GM19463 (cell line): ENCODE data around the gene CHURC1.

ENCODE experiments used
- ATAC-seq: cut with Tn5 transposase; IDR thresholded peaks from one replicate; pipeline ENCODE4 v1.9.1; 2021; ENCODE audit warnings: mild to moderate bottlenecking, moderate library complexity; ENCODE audit not compliant: unreplicated experiment

The CHURC1 gene

GRCh38 chr14:64914237-64915028 is at the start of gene CHURC1:
Gene CHURC1 (plus strand): TSS chr14:64914455. CDS start chr14:64914496, 41 bp downstream.
- peak; percentile 99 for ATAC-seq

GRCh38 chr14:64865109-64865508 is 49.1 kb upstream of the CHURC1 start:
- no peak for ATAC-seq

GRCh38 chr14:64865992-64866391 is 48.3 kb upstream of the CHURC1 start:
- no peak for ATAC-seq

- ATAC-seq: no peak
Measured at GRCh38 chr14:64867182-64867581, 47.1 kb upstream of the CHURC1 start.

GRCh38 chr14:64868379-64868778 is 45.9 kb upstream of the CHURC1 start:
- ATAC-seq: no peak

- no peak for ATAC-seq
Measured at GRCh38 chr14:64868841-64869240, 45.4 kb upstream of the CHURC1 start.

- no peak for ATAC-seq
Measured at GRCh38 chr14:64870160-64870559, 44.1 kb upstream of the CHURC1 start.

GRCh38 chr14:64871344-64871743 is 42.9 kb upstream of the CHURC1 start:
- no peak for ATAC-seq

GRCh38 chr14:64873506-64874219 is 40.6 kb upstream of the CHURC1 start:
- no peak for ATAC-seq

- no peak for ATAC-seq
Measured at GRCh38 chr14:64875350-64875749, 38.9 kb upstream of the CHURC1 start.

- no peak for ATAC-seq
Measured at GRCh38 chr14:64877846-64878245, 36.4 kb upstream of the CHURC1 start.

GRCh38 chr14:64878837-64879634 is 35.2 kb upstream of the CHURC1 start:
- ATAC-seq: no peak

GRCh38 chr14:64879635-64880220 is 34.5 kb upstream of the CHURC1 start, which contains the start of gene SPTB:
Gene SPTB (minus strand): TSS chr14:64879907. CDS start chr14:64823094, 56,813 bp downstream.
- peak; percentile 68 for ATAC-seq

- peak; percentile 63 for ATAC-seq
Measured at GRCh38 chr14:64880221-64881121, 33.8 kb upstream of the CHURC1 start.

GRCh38 chr14:64885559-64885958 is 28.7 kb upstream of the CHURC1 start:
- ATAC-seq: no peak

- ATAC-seq: no peak
Measured at GRCh38 chr14:64889352-64889751, 24.9 kb upstream of the CHURC1 start.

GRCh38 chr14:64891173-64891838 is 22.9 kb upstream of the CHURC1 start:
- no peak for ATAC-seq

- no peak for ATAC-seq
Measured at GRCh38 chr14:64891839-64892375, 22.3 kb upstream of the CHURC1 start.

- ATAC-seq: no peak
Measured at GRCh38 chr14:64899958-64900357, 14.3 kb upstream of the CHURC1 start.
